Caco-2 (cell line): Measurements from ENCODE around the gene UNKL. TPM values are rescaled to one million over a fixed set of nuclear protein-coding genes. Genes with fewer than 3 reads are reported as not detected.
A peak's percentile ranks its signal among the peaks of the same experiment; 100 is the strongest.

Source experiments
- BruUV-seq: library from RNA; stranded (reverse); fragments of 400-500 nt; replicated peaks from 2 replicates; lab custom pipeline; 2021; lab: Mats Ljungman, UMichigan
- CTCF ChIA-PET: fragments of 300-600 bp; sonication (Branson Sonifier 250); formaldehyde crosslinking; loops from one replicate; lab custom pipeline; 2022; ENCODE audit warnings: antibody characterized with exemption; lab: Charles Lee
- POLR2A ChIA-PET: fragments of 300-600 bp; sonication (Branson Sonifier 250); formaldehyde crosslinking; loops from one replicate; lab custom pipeline; 2022; ENCODE audit warnings: antibody characterized with exemption; lab: Charles Lee
- DNase-seq, 2 experiments: peaks; one replicate each; pipeline versions ENCODE4 v3.0.0 to v3.0.0-alpha.2; 2020 to 2022
- H3K27me3 ChIP-seq: replicated peaks from 2 replicates; pipeline ENCODE4 v1.6.0; 2011; ENCODE audit warnings: low read length; ENCODE audit not compliant: control insufficient read depth, insufficient read depth
- H3K36me3 ChIP-seq: 2 replicates; pipeline ENCODE4 v1.5.1; 2011; ENCODE audit warnings: low read length; ENCODE audit not compliant: control insufficient read depth, insufficient read depth
- H3K4me1 ChIP-seq: fragments of 250-450 bp; sonication (Bioruptor Pico); 2 replicates; pipeline ENCODE4 v1.5.1; 2020; ENCODE audit warnings: mild to moderate bottlenecking
- H3K4me3 ChIP-seq: 2 replicates; pipeline ENCODE4 v1.5.1; 2011; ENCODE audit warnings: low read depth, mild to moderate bottlenecking, control low read depth, low read length
- H3K9me3 ChIP-seq: fragments of 250-450 bp; sonication (Bioruptor Pico); 2 replicates; pipeline ENCODE4 v1.5.1; 2020; ENCODE audit warnings: mild to moderate bottlenecking, moderate library complexity
- H3K27ac Mint-ChIP-seq: one replicate; pipeline ENCODE4 v1.8.0; 2022; ENCODE audit warnings: mixed read lengths; ENCODE audit not compliant: unreplicated experiment
- H3K27me3 Mint-ChIP-seq: one replicate; pipeline ENCODE4 v1.8.0; 2022; ENCODE audit warnings: mixed read lengths; ENCODE audit not compliant: insufficient read depth, unreplicated experiment
- H3K36me3 Mint-ChIP-seq: one replicate; pipeline ENCODE4 v1.8.0; 2022; ENCODE audit warnings: mild to moderate bottlenecking, mixed read lengths; ENCODE audit not compliant: insufficient read depth, unreplicated experiment
- H3K4me1 Mint-ChIP-seq: one replicate; pipeline ENCODE4 v1.8.0; 2022; ENCODE audit warnings: low read depth, mixed read lengths; ENCODE audit not compliant: unreplicated experiment
- H3K4me3 Mint-ChIP-seq: one replicate; pipeline ENCODE4 v1.8.0; 2022; ENCODE audit warnings: mild to moderate bottlenecking, moderate library complexity, mixed read lengths; ENCODE audit not compliant: unreplicated experiment
- H3K9me3 Mint-ChIP-seq: one replicate; pipeline ENCODE4 v1.8.0; 2022; ENCODE audit warnings: mixed read lengths; ENCODE audit not compliant: unreplicated experiment
- CTCF ChIP-seq, 2 experiments: fragments of 200-600 bp in 1 of 2; IDR thresholded peaks; 1 replicate in 1 of 2; 2 replicates in 1 of 2; pipeline versions ENCODE4 v1.5.1 to v1.8.0; 2011 to 2022; ENCODE audit warnings: antibody characterized with exemption in 1 of 2, control low read depth in 1 of 2, inconsistent platforms in 1 of 2, low read depth in 1 of 2, low read length in 1 of 2, mild to moderate bottlenecking in 1 of 2, moderate library complexity in 1 of 2; ENCODE audit not compliant: insufficient read depth in 1 of 2, severe bottlenecking in 1 of 2, unreplicated experiment in 1 of 2
- intact Hi-C: fragments of 100-400 bp; cut with micrococcal nuclease; formaldehyde crosslinking; loops from one replicate; pipeline ENCODE4 v1.10.0; 2022; ENCODE audit not compliant: unreplicated experiment
- total RNA-seq: library from RNA; stranded (reverse); gene quantifications from 2 replicates; pipeline ENCODE4 v1.2.3, GENCODE V29; 2022

Gene UNKL
- total RNA-seq, 1 experiment from 2014 or later: 31.2 TPM

DNA sequence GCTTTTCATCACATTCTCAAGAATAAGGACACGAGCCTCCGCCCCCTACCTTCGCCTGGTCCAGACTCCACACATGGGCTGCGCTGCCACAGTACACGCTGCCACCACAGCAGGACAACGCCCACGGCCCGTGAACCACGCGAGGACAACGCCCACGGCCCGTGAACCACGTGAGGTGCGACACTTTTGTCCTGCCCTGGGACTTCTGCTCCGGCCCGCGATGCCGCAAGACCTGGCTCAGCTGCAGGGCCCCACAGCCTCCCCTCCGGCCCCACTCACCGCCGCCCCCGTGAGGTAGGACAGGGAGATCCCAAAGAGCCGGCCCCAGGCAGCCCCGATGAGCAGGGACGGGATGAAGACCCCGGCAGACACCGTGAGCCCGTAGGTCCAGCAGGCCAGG lies 35.7 kb upstream of the UNKL start:
- peaks cover 4% of the 10 kb centered on the region for H3K36me3 Mint-ChIP-seq
- intact Hi-C loops: no loop called here
- no peaks in the 10 kb centered on the region for H3K4me1 ChIP-seq
- no peaks in the 10 kb centered on the region for H3K9me3 Mint-ChIP-seq
- no peak overlapping the region for H3K4me3 Mint-ChIP-seq
- BruUV-seq: no TSS peak
- no peaks in the 10 kb centered on the region for H3K4me1 Mint-ChIP-seq
- H3K36me3 ChIP-seq: peaks cover 1% of the 10 kb centered on the region; the same call in 1 of the 2 replicates
- peak in 1 of 2 experiments; percentile 28 for DNase-seq
- no peaks in the 10 kb centered on the region for H3K27me3 ChIP-seq
- H3K27me3 Mint-ChIP-seq: no peaks in the 10 kb centered on the region
- peak overlapping the region; percentile 30 for H3K27ac Mint-ChIP-seq
- ChIA-PET POLR2A (no interaction called here), CTCF (no interaction called here)
- no peak overlapping the region for H3K4me3 ChIP-seq
- TF ChIP-seq CTCF (IDR thresholded peaks at IDR 0.05; ENCODE audit: insufficient read depth in 1 of 2, low read depth in 1 of 2, low read length in 1 of 2, severe bottlenecking in 1 of 2, unreplicated experiment in 1 of 2): peak; percentile 3 to 15
- no peaks in the 10 kb centered on the region for H3K9me3 ChIP-seq

- H3K4me3 ChIP-seq: no peak overlapping the region
- H3K4me1 ChIP-seq: no peaks in the 10 kb centered on the region
- Mint-ChIP-seq H3K27ac (no peak overlapping the region), H3K27me3 (no peaks in the 10 kb centered on the region), H3K9me3 (no peaks in the 10 kb centered on the region), H3K4me3 (no peak overlapping the region), H3K36me3 (no peaks in the 10 kb centered on the region), H3K4me1 (no peaks in the 10 kb centered on the region)
- CTCF ChIA-PET: no interaction called here
- intact Hi-C loops: no loop called here
- H3K36me3 ChIP-seq: peaks cover 1% of the 10 kb centered on the region; the same call in 1 of the 2 replicates
- no peak for DNase-seq
- POLR2A ChIA-PET: no interaction called here
- no TSS peak for BruUV-seq
- no peak for TF ChIP-seq CTCF (IDR thresholded peaks at IDR 0.05; ENCODE audit: insufficient read depth in 1 of 2, low read depth in 1 of 2, low read length in 1 of 2, severe bottlenecking in 1 of 2, unreplicated experiment in 1 of 2)
- H3K9me3 ChIP-seq: no peaks in the 10 kb centered on the region
- no peaks in the 10 kb centered on the region for H3K27me3 ChIP-seq
Observed at GRCh38 chr16:1449201-1449788, 34.8 kb upstream of the UNKL start.

GRCh38 chr16:1448536-1449116 lies 34.1 kb upstream of the UNKL start:
- Histone ChIP-seq H3K4me3 (no peak overlapping the region), H3K27me3 (no peaks in the 10 kb centered on the region), H3K36me3 (peaks cover 1% of the 10 kb centered on the region; the same call in 1 of the 2 replicates), H3K9me3 (no peaks in the 10 kb centered on the region), H3K4me1 (no peaks in the 10 kb centered on the region)
- H3K27ac Mint-ChIP-seq: no peak overlapping the region
- no peaks in the 10 kb centered on the region for H3K36me3 Mint-ChIP-seq
- ChIA-PET CTCF (no interaction called here), POLR2A (no interaction called here)
- H3K9me3 Mint-ChIP-seq: no peaks in the 10 kb centered on the region
- no TSS peak for BruUV-seq
- H3K4me3 Mint-ChIP-seq: no peak overlapping the region
- intact Hi-C loops: no loop called here
- DNase-seq: no peak
- no peak for TF ChIP-seq CTCF (IDR thresholded peaks at IDR 0.05; ENCODE audit: insufficient read depth in 1 of 2, low read depth in 1 of 2, low read length in 1 of 2, severe bottlenecking in 1 of 2, unreplicated experiment in 1 of 2)
- no peaks in the 10 kb centered on the region for H3K4me1 Mint-ChIP-seq
- no peaks in the 10 kb centered on the region for H3K27me3 Mint-ChIP-seq
